Neural cell (in vitro differentiated cells): ENCODE results near the gene MYO1G.

Experiments used
- CTCF ChIP-seq: fragments of 450-650 bp; IDR thresholded peaks from 2 replicates; pipeline ENCODE4 v1.5.1; 2014; ENCODE audit warnings: antibody characterized with exemption, mild to moderate bottlenecking, moderate library complexity; ENCODE audit not compliant: poor library complexity, severe bottlenecking
- EP300 ChIP-seq: fragments of 450-650 bp; conservative IDR thresholded peaks from 2 replicates; pipeline ENCODE4 v1.6.1; 2014; ENCODE audit warnings: antibody characterized with exemption, mild to moderate bottlenecking, moderate library complexity; ENCODE audit not compliant: poor library complexity, severe bottlenecking
- EZH2 ChIP-seq: fragments of 200-600, 300-800 bp; shearing (Covaris generic), sonication (generic); IDR thresholded peaks from 2 replicates; pipeline ENCODE4 v1.6.1; 2014; ENCODE audit warnings: antibody characterized with exemption, low read length, borderline replicate concordance, mild to moderate bottlenecking; ENCODE audit not compliant: insufficient read depth, poor library complexity, severe bottlenecking
- POLR2AphosphoS5 ChIP-seq: IDR thresholded peaks from 2 replicates; pipeline ENCODE4 v1.6.1; 2012
- RAD21 ChIP-seq: fragments of 450-650 bp; conservative IDR thresholded peaks from 2 replicates; pipeline ENCODE4 v1.6.1; 2014; ENCODE audit warnings: antibody characterized with exemption, mild to moderate bottlenecking, moderate library complexity
- SMC3 ChIP-seq: fragments of 450-650 bp; conservative IDR thresholded peaks from 2 replicates; pipeline ENCODE4 v1.6.1; 2014; ENCODE audit warnings: antibody characterized with exemption, mild to moderate bottlenecking, moderate library complexity; ENCODE audit not compliant: poor library complexity

GRCh38 chr7:44953156-44953555 lies 25.7 kb downstream of the MYO1G start:
- no peak for TF ChIP-seq EP300
- TF ChIP-seq CTCF, result no peak
- no peak for TF ChIP-seq SMC3
- TF ChIP-seq POLR2AphosphoS5, result no peak
- TF ChIP-seq RAD21, result no peak
- no peak for TF ChIP-seq EZH2
